ENCODE measurements around the gene COL4A2. TPM values are rescaled to one million over a fixed set of nuclear protein-coding genes. Genes with fewer than 3 reads are reported as not detected.
A peak's percentile ranks its signal among the peaks of the same experiment; 100 is the strongest.

Gene COL4A2
- total and polyA plus RNA-seq, 4 donors = 8.0 to 45.2 (median 40.3) TPM

DNA sequence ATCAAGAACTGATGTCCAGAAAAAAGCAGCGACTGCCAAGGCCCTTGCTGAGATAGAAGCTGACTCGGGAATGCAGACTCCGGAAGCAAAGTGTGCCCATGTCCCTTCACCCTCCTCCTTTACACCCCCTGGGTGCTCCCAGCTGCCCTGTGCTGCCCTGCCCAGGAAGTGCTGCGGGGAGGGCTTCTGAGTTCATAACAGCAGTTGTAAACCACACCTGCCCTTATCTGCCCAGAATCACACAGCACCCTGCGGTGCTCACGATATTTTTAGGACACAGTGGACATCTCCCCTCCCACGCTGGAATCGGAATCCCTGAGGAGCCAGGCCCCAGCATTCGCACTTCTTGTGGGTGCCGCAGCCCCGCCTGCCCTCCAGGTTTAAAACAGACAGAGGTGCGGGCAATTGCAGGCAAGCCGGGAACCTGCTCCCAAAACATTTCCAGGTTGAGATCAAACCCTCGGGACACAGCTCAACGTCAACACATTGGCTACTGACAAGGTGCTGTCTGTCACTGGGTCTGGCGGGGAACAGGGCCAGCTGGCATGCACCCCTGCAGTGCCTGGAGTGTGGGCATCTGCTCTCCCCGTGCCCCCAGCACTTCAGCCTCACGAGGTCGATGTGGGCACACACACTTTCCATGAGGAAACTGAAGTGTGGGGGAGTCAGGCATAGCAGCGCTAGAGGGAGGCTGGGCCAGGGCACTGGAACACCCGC lies 217.6 kb downstream of the COL4A2 start:
- peak overlapping the region in 1 of 2 donors; percentile 23 for H3K9ac ChIP-seq (ENCODE audit: low read depth in 1 of 2, low read length in 2 of 2)
- peaks cover 0 to 4% (median 0%) of the 10 kb centered on the region in 4 donors for H3K36me3 ChIP-seq (ENCODE audit: control insufficient read depth in 4 of 4, insufficient read depth in 3 of 4, low read depth in 1 of 4, low read length in 3 of 4)
- H3K4me1 ChIP-seq (ENCODE audit: control insufficient read depth in 4 of 4, insufficient read depth in 4 of 4, low read length in 3 of 4) = peaks cover 40 to 90% (median 85%) of the 10 kb centered on the region in 4 donors
- H3K4me3 ChIP-seq (ENCODE audit: low read depth in 1 of 3, low read length in 3 of 3) = peak overlapping the region in 1 of 3 donors; percentile 10
- H3K27ac ChIP-seq (ENCODE audit: low read depth in 1 of 2, low read length in 2 of 2) = peak overlapping the region; percentile 78 to 83
- TF ChIP-seq, protein P1, sequence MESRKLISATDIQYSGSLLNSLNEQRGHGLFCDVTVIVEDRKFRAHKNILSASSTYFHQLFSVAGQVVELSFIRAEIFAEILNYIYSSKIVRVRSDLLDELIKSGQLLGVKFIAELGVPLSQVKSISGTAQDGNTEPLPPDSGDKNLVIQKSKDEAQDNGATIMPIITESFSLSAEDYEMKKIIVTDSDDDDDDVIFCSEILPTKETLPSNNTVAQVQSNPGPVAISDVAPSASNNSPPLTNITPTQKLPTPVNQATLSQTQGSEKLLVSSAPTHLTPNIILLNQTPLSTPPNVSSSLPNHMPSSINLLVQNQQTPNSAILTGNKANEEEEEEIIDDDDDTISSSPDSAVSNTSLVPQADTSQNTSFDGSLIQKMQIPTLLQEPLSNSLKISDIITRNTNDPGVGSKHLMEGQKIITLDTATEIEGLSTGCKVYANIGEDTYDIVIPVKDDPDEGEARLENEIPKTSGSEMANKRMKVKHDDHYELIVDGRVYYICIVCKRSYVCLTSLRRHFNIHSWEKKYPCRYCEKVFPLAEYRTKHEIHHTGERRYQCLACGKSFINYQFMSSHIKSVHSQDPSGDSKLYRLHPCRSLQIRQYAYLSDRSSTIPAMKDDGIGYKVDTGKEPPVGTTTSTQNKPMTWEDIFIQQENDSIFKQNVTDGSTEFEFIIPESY (IDR thresholded peaks at IDR 0.05) = no peak
- TF ChIP-seq RXRA (IDR thresholded peaks at IDR 0.05) (peak; percentile 72 to 78), HNF4A (conservative IDR thresholded peaks at IDR 0.05) (peak; percentile 42 to 58), GABPA (IDR thresholded peaks at IDR 0.05 in 1 of 2, conservative IDR thresholded peaks at IDR 0.05 in 1 of 2) (peak in 1 of 2 donors; percentile 46), EGR1 (IDR thresholded peaks at IDR 0.05; ENCODE audit: low read depth in 2 of 2) (no peak), NR2F2 (IDR thresholded peaks at IDR 0.05) (peak; percentile 9), YY1 (IDR thresholded peaks at IDR 0.05) (peak; percentile 39), FOXA1 (IDR thresholded peaks at IDR 0.05) (no peak), FOXA2 (IDR thresholded peaks at IDR 0.05) (peak; percentile 25), HNF4G (IDR thresholded peaks at IDR 0.05) (peak; percentile 30), TAF1 (conservative IDR thresholded peaks at IDR 0.05) (peak; percentile 16), RAD21 (IDR thresholded peaks at IDR 0.05) (peak; percentile 2 to 43), SP1 (IDR thresholded peaks at IDR 0.05) (peak; percentile 78)
- TF ChIP-seq, protein P2, sequence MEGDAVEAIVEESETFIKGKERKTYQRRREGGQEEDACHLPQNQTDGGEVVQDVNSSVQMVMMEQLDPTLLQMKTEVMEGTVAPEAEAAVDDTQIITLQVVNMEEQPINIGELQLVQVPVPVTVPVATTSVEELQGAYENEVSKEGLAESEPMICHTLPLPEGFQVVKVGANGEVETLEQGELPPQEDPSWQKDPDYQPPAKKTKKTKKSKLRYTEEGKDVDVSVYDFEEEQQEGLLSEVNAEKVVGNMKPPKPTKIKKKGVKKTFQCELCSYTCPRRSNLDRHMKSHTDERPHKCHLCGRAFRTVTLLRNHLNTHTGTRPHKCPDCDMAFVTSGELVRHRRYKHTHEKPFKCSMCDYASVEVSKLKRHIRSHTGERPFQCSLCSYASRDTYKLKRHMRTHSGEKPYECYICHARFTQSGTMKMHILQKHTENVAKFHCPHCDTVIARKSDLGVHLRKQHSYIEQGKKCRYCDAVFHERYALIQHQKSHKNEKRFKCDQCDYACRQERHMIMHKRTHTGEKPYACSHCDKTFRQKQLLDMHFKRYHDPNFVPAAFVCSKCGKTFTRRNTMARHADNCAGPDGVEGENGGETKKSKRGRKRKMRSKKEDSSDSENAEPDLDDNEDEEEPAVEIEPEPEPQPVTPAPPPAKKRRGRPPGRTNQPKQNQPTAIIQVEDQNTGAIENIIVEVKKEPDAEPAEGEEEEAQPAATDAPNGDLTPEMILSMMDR (IDR thresholded peaks at IDR 0.05; ENCODE audit: low read depth, low read length, missing input control) = no peak
- TF ChIP-seq, protein P3, sequence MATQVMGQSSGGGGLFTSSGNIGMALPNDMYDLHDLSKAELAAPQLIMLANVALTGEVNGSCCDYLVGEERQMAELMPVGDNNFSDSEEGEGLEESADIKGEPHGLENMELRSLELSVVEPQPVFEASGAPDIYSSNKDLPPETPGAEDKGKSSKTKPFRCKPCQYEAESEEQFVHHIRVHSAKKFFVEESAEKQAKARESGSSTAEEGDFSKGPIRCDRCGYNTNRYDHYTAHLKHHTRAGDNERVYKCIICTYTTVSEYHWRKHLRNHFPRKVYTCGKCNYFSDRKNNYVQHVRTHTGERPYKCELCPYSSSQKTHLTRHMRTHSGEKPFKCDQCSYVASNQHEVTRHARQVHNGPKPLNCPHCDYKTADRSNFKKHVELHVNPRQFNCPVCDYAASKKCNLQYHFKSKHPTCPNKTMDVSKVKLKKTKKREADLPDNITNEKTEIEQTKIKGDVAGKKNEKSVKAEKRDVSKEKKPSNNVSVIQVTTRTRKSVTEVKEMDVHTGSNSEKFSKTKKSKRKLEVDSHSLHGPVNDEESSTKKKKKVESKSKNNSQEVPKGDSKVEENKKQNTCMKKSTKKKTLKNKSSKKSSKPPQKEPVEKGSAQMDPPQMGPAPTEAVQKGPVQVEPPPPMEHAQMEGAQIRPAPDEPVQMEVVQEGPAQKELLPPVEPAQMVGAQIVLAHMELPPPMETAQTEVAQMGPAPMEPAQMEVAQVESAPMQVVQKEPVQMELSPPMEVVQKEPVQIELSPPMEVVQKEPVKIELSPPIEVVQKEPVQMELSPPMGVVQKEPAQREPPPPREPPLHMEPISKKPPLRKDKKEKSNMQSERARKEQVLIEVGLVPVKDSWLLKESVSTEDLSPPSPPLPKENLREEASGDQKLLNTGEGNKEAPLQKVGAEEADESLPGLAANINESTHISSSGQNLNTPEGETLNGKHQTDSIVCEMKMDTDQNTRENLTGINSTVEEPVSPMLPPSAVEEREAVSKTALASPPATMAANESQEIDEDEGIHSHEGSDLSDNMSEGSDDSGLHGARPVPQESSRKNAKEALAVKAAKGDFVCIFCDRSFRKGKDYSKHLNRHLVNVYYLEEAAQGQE (IDR thresholded peaks at IDR 0.05) = peak; percentile 68
- TF ChIP-seq, protein P4, sequence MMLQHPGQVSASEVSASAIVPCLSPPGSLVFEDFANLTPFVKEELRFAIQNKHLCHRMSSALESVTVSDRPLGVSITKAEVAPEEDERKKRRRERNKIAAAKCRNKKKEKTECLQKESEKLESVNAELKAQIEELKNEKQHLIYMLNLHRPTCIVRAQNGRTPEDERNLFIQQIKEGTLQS (IDR thresholded peaks at IDR 0.05) = no peak
- H3K27me3 ChIP-seq (ENCODE audit: control insufficient read depth in 4 of 4, insufficient read depth in 4 of 4, low read length in 3 of 4) = no peaks in the 10 kb centered on the region
- H3K9me3 ChIP-seq (ENCODE audit: control insufficient read depth in 4 of 4, low read length in 3 of 4) = no peaks in the 10 kb centered on the region
- DNase-seq (ENCODE audit: low spot score) = no peak
- 19% methylated on average over 21 of the region's 21 CpGs for WGBS

Data from liver (tissue), 9 donors.